GM23248 (cell line): ENCODE measurements around the gene EXOC3L1.

Source experiments
- EZH2 ChIP-seq: fragments of 200-600 bp; sonication (generic); IDR thresholded peaks from 2 replicates; pipeline ENCODE4 v1.6.1; 2018; ENCODE audit warnings: antibody characterized with exemption, mild to moderate bottlenecking; ENCODE audit not compliant: insufficient read depth, poor library complexity, severe bottlenecking
- EZH2phosphoT487 ChIP-seq: fragments of 200-600 bp; sonication (generic); IDR thresholded peaks from 2 replicates; pipeline ENCODE4 v1.6.1; 2018; ENCODE audit warnings: antibody characterized with exemption, moderate library complexity, mild to moderate bottlenecking, low read depth; ENCODE audit not compliant: insufficient read depth

DNA sequence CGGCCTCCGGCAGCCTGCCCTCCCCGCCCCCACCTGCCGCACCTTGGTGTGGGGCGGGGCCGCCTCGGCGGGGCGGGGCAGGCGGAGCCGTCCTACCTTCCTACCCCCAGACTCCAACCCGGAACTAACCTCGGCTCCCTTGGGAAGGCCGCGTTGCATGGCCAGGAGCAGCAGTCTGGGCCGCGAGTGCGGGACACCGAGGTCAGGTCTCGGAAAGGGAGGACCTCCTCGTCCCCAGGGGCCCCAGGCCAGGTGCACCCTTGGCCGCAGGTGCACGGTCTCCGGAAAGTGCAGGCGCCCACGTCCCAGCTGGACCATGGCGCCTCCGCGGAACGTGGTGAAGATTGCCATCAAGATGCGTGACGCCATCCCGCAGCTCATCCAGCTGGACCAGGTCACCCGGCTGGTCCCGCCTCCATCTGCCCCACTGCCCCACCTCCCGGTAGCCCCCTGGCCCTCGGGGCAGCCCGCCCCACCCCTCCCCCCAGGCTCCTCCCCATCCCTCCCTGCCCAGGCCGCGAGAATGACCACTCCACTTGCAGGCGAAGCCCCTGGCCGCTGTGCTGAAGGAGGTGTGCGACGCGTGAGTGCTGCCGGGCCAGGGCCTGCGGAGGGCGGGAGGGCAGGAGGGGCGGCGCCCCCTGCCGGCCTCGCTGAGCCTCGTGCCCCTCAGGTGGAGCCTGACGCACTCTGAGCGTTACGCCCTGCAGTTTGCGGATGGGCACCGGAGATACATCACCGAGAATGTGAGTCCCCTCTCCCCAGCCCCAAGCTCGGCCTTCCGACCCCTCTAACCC is 9.3 kb upstream of the EXOC3L1 start, which contains the start of gene ELMO3:
- TF ChIP-seq EZH2 (no peak), EZH2phosphoT487 (no peak)
